Heart left ventricle (tissue), 13 donors: Measurements from ENCODE around the gene CNTN4.

Source experiments
- POLR2A ChIP-seq, 2 donors: fragments of 450-650 bp; IDR thresholded peaks; one replicate each; pipeline ENCODE4 v1.6.1; 2017; ENCODE audit warnings: antibody characterized with exemption in 2 of 2, mild to moderate bottlenecking in 2 of 2, moderate library complexity in 2 of 2
- TF ChIP-seq, protein P1 (sequence below), 12 donors: fragments of 200-600 bp; sonication (generic) in 4 of 12; IDR thresholded peaks; one replicate each; pipeline versions ENCODE4 v1.5.0 to v1.8.0; 2018 to 2022; ENCODE audit warnings: antibody characterized with exemption in 12 of 12, mild to moderate bottlenecking in 5 of 12
- donor health status: ischemic (EF 13 %, LVEDD 7.1; RV severe dilation, severe dysfunction).
- donor health status: DM: no; HTN: yes; CAD: no.
- donor health status: DM: no; HTN: no; CAD: no.
- donor health status: ischemic (EF 25% LVEDD 6.9; RV normal size, moderate dysfunction).
- donor health status: ischemic (EF 25% LVEDD 5.7; RV mildly dilated, moderate dysfunction).
- donor health status: ischemic (EF 35%, LVEDD 5.7; RV mildly dilated, moderate dysfunction).
- donor health status: nonischemic (EF 11% LVEDD 7.7; RV severe dilation, severe dysfunction).
- donor health status: DM: yes; HTN: yes; CAD: no.
- donor health status: PGD.
- donor health status: ischemic (EF 29% LVEDD 5.4; RV normal size, mild dysfunction).
- donor health status: nonischemic (EF 23%, LVEDD 6.1; RV moderate dilation, normal function).

DNA sequence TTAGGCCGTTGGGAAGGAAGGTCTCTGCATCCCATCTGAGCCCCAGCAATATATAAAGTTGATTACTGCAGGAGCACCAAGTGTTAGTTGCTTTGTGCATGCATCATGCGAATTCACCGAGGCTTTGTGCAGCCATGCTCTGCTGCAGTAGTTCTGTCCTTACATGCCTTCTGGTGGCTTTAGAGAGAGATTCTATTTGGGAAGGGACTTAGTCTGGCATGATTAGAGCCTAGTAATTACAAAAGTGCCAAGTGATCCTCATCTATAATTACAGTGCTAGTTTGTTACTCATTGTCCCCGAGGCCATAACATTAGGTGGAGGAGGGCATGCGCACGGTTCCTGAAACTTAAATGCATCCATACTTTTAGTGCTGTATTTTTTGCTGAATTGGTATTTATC, 353.6 kb downstream of the CNTN4 start:
- TF ChIP-seq, protein P1, sequence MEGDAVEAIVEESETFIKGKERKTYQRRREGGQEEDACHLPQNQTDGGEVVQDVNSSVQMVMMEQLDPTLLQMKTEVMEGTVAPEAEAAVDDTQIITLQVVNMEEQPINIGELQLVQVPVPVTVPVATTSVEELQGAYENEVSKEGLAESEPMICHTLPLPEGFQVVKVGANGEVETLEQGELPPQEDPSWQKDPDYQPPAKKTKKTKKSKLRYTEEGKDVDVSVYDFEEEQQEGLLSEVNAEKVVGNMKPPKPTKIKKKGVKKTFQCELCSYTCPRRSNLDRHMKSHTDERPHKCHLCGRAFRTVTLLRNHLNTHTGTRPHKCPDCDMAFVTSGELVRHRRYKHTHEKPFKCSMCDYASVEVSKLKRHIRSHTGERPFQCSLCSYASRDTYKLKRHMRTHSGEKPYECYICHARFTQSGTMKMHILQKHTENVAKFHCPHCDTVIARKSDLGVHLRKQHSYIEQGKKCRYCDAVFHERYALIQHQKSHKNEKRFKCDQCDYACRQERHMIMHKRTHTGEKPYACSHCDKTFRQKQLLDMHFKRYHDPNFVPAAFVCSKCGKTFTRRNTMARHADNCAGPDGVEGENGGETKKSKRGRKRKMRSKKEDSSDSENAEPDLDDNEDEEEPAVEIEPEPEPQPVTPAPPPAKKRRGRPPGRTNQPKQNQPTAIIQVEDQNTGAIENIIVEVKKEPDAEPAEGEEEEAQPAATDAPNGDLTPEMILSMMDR (IDR thresholded peaks at IDR 0.05): no peak
- TF ChIP-seq POLR2A (IDR thresholded peaks at IDR 0.05): no peak
